HUES48 (cell line): ENCODE measurements around the gene ZC3H7B.

Source experiments
- H3K27ac ChIP-seq: one replicate; pipeline ENCODE4 v1.7.0; 2013; ENCODE audit warnings: low read depth, low read length, inconsistent platforms
- H3K27me3 ChIP-seq: 2 replicates; pipeline ENCODE4 v1.6.1; 2013; ENCODE audit warnings: mild to moderate bottlenecking, low read length; ENCODE audit not compliant: control insufficient read depth, insufficient read depth
- H3K36me3 ChIP-seq: 2 replicates; pipeline ENCODE4 v1.6.1; 2013; ENCODE audit warnings: low read length; ENCODE audit not compliant: control insufficient read depth, insufficient read depth
- H3K4me1 ChIP-seq: 2 replicates; pipeline ENCODE4 v1.6.1; 2013; ENCODE audit warnings: mild to moderate bottlenecking, low read length; ENCODE audit not compliant: control insufficient read depth, insufficient read depth
- H3K4me3 ChIP-seq: 2 replicates; pipeline ENCODE4 v1.5.1; 2013; ENCODE audit warnings: mild to moderate bottlenecking, low read depth, low read length
- H3K9ac ChIP-seq: 2 replicates; pipeline ENCODE4 v1.6.1; 2013; ENCODE audit warnings: mild to moderate bottlenecking, low read depth, low read length, moderate library complexity
- H3K9me3 ChIP-seq: 2 replicates; pipeline ENCODE4 v1.6.1; 2013; ENCODE audit warnings: low read length; ENCODE audit not compliant: control insufficient read depth, insufficient read depth

The ZC3H7B gene

GRCh38 chr22:41263704-41264103 lies 37.6 kb upstream of the ZC3H7B start:
- Histone ChIP-seq H3K27me3 (no peaks in the 10 kb centered on the region), H3K4me1 (no peaks in the 10 kb centered on the region), H3K9me3 (no peaks in the 10 kb centered on the region), H3K27ac (no peak overlapping the region), H3K4me3 (no peak overlapping the region), H3K9ac (no peak overlapping the region), H3K36me3 (peaks cover 94% of the 10 kb centered on the region)

GRCh38 chr22:41264408-41264941 lies 36.9 kb upstream of the ZC3H7B start:
- Histone ChIP-seq H3K27ac (no peak overlapping the region), H3K36me3 (peaks cover 94% of the 10 kb centered on the region), H3K9me3 (no peaks in the 10 kb centered on the region), H3K9ac (no peak overlapping the region), H3K27me3 (no peaks in the 10 kb centered on the region), H3K4me1 (no peaks in the 10 kb centered on the region), H3K4me3 (no peak overlapping the region)

GRCh38 chr22:41267958-41268357 lies 33.4 kb upstream of the ZC3H7B start:
- Histone ChIP-seq H3K4me3 (no peak overlapping the region), H3K27ac (no peak overlapping the region), H3K27me3 (no peaks in the 10 kb centered on the region), H3K4me1 (no peaks in the 10 kb centered on the region), H3K9ac (no peak overlapping the region), H3K9me3 (no peaks in the 10 kb centered on the region), H3K36me3 (peaks cover 92% of the 10 kb centered on the region)

GRCh38 chr22:41271787-41272186 lies 29.5 kb upstream of the ZC3H7B start:
- no peaks in the 10 kb centered on the region for H3K4me1 ChIP-seq
- H3K27ac ChIP-seq, result no peak overlapping the region
- H3K4me3 ChIP-seq, result no peak overlapping the region
- no peaks in the 10 kb centered on the region for H3K9me3 ChIP-seq
- H3K27me3 ChIP-seq, result no peaks in the 10 kb centered on the region
- H3K9ac ChIP-seq, result no peak overlapping the region
- H3K36me3 ChIP-seq, result peaks cover 94% of the 10 kb centered on the region

- H3K9me3 ChIP-seq, result no peaks in the 10 kb centered on the region
Observed at GRCh38 chr22:41273128-41273527, 28.2 kb upstream of the ZC3H7B start.

GRCh38 chr22:41274856-41275255 lies 26.5 kb upstream of the ZC3H7B start:
- H3K27me3 ChIP-seq, result no peaks in the 10 kb centered on the region
- H3K36me3 ChIP-seq, result peaks cover 90% of the 10 kb centered on the region
- no peak overlapping the region for H3K9ac ChIP-seq
- no peaks in the 10 kb centered on the region for H3K4me1 ChIP-seq
- no peak overlapping the region for H3K27ac ChIP-seq
- H3K4me3 ChIP-seq, result no peak overlapping the region
- no peaks in the 10 kb centered on the region for H3K9me3 ChIP-seq

More at GRCh38 chr22:41273128-41273527, 28.2 kb upstream of the ZC3H7B start:
- H3K4me3 ChIP-seq, result no peak overlapping the region
- H3K4me1 ChIP-seq, result no peaks in the 10 kb centered on the region
- H3K27ac ChIP-seq, result no peak overlapping the region
- no peak overlapping the region for H3K9ac ChIP-seq
- H3K36me3 ChIP-seq, result peaks cover 91% of the 10 kb centered on the region
- H3K27me3 ChIP-seq, result no peaks in the 10 kb centered on the region

- peaks cover 8% of the 10 kb centered on the region for H3K4me1 ChIP-seq
- no peaks in the 10 kb centered on the region for H3K9me3 ChIP-seq
- no peak overlapping the region for H3K27ac ChIP-seq
- peaks cover 90% of the 10 kb centered on the region for H3K36me3 ChIP-seq
- no peak overlapping the region for H3K9ac ChIP-seq
- no peaks in the 10 kb centered on the region for H3K27me3 ChIP-seq
- H3K4me3 ChIP-seq, result no peak overlapping the region
Observed at GRCh38 chr22:41280065-41280464, 21.3 kb upstream of the ZC3H7B start.

GRCh38 chr22:41280854-41281253 lies 20.5 kb upstream of the ZC3H7B start:
- Histone ChIP-seq H3K27me3 (no peaks in the 10 kb centered on the region), H3K4me1 (peaks cover 9% of the 10 kb centered on the region), H3K9me3 (no peaks in the 10 kb centered on the region), H3K36me3 (peaks cover 82% of the 10 kb centered on the region), H3K4me3 (no peak overlapping the region), H3K9ac (no peak overlapping the region), H3K27ac (no peak overlapping the region)

- H3K36me3 ChIP-seq, result peaks cover 50% of the 10 kb centered on the region
- H3K4me3 ChIP-seq, result peak overlapping the region; percentile 92; the same call in 1 of the 2 replicates
- no peak overlapping the region for H3K27ac ChIP-seq
- no peaks in the 10 kb centered on the region for H3K27me3 ChIP-seq
- H3K9me3 ChIP-seq, result no peaks in the 10 kb centered on the region
- H3K4me1 ChIP-seq, result peaks cover 24% of the 10 kb centered on the region
- no peak overlapping the region for H3K9ac ChIP-seq
Observed at GRCh38 chr22:41284465-41284864, 16.9 kb upstream of the ZC3H7B start.

- Histone ChIP-seq H3K4me1 (peaks cover 27% of the 10 kb centered on the region), H3K27me3 (no peaks in the 10 kb centered on the region), H3K9me3 (no peaks in the 10 kb centered on the region), H3K4me3 (peak overlapping the region; percentile 92), H3K27ac (peak overlapping the region; percentile 93), H3K36me3 (peaks cover 41% of the 10 kb centered on the region), H3K9ac (peak overlapping the region; percentile 79)
Observed at GRCh38 chr22:41285441-41285819, 15.9 kb upstream of the ZC3H7B start.

- peaks cover 33% of the 10 kb centered on the region for H3K4me1 ChIP-seq
- peaks cover 35% of the 10 kb centered on the region for H3K36me3 ChIP-seq
- H3K9ac ChIP-seq, result peak within 1 kb of the TSS; percentile 79
- H3K9me3 ChIP-seq, result no peaks in the 10 kb centered on the region
- peak within 1 kb of the TSS; percentile 93 for H3K27ac ChIP-seq
- no peaks in the 10 kb centered on the region for H3K27me3 ChIP-seq
- H3K4me3 ChIP-seq, result peak within 1 kb of the TSS; percentile 92
Observed at GRCh38 chr22:41285820-41286638, 15.3 kb upstream of the ZC3H7B start, which contains the start of gene RANGAP1. Gene RANGAP1 (minus strand): TSS chr22:41286187. CDS start chr22:41281044, 5,143 bp downstream.
